IPS DF 6.9 (cell line): Measurements from ENCODE around the gene CHMP3.

Experiments used
- DNase-seq: peaks from one replicate; pipeline ENCODE4 v3.0.0-alpha.2; 2013; ENCODE audit warnings: low read depth, low spot score
- H3K27ac ChIP-seq: one replicate; pipeline ENCODE4 v1.5.1; 2013; ENCODE audit warnings: low read length, control low read depth
- H3K27me3 ChIP-seq: 2 replicates; pipeline ENCODE4 v1.6.1; 2013; ENCODE audit warnings: mild to moderate bottlenecking, low read length; ENCODE audit not compliant: control insufficient read depth, insufficient read depth
- H3K36me3 ChIP-seq: 2 replicates; pipeline ENCODE4 v1.6.1; 2013; ENCODE audit warnings: low read length; ENCODE audit not compliant: control insufficient read depth, insufficient read depth
- H3K4me1 ChIP-seq: 2 replicates; pipeline ENCODE4 v1.6.1; 2013; ENCODE audit warnings: low read length; ENCODE audit not compliant: control insufficient read depth, insufficient read depth
- H3K4me3 ChIP-seq: 2 replicates; pipeline ENCODE4 v1.5.1; 2013; ENCODE audit warnings: mild to moderate bottlenecking, low read length
- H3K9me3 ChIP-seq: 2 replicates; pipeline ENCODE4 v1.6.1; 2013; ENCODE audit warnings: low read length, inconsistent platforms; ENCODE audit not compliant: control insufficient read depth, insufficient read depth
- WGBS: extraction: QIAGEN DNeasy Blood & Tissue Kit; methylation state at CpG from one replicate; pipeline ENCODE4 v1.1.7; 2013; ENCODE audit warnings: mixed read lengths, missing lambda C conversion rate; ENCODE audit not compliant: insufficient read length, insufficient coverage; 5-methylcytosine and 5-hydroxymethylcytosine counted together

CHMP3 gene

DNA sequence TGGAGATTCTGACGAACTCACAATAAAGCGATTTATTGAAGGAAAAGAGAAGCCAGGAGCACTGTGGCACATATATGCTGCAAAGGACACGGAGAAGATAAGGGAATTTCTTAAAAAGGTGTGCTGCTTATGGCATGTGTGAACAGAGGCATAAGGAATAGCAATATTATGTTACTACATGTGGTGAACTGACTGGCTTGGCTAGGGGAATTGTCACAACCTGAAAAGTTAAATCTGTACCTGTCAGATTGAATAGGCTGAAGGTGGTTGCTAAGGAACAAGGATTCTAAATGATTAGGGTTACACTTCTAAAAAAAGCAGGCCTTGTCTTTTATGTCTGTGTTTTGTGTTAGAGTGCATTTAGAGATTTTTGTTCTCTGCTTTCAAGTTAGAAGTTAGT is 73.7 kb downstream of the CHMP3 start:
- Histone ChIP-seq H3K36me3 (peaks cover 10% of the 10 kb centered on the region; the same call in 1 of the 2 replicates), H3K9me3 (no peaks in the 10 kb centered on the region), H3K27ac (no peak overlapping the region), H3K4me3 (no peak overlapping the region), H3K4me1 (no peaks in the 10 kb centered on the region), H3K27me3 (no peaks in the 10 kb centered on the region)
- no CpG with 5 or more reads among the region's 3 CpGs for WGBS
- DNase-seq: no peak

DNA sequence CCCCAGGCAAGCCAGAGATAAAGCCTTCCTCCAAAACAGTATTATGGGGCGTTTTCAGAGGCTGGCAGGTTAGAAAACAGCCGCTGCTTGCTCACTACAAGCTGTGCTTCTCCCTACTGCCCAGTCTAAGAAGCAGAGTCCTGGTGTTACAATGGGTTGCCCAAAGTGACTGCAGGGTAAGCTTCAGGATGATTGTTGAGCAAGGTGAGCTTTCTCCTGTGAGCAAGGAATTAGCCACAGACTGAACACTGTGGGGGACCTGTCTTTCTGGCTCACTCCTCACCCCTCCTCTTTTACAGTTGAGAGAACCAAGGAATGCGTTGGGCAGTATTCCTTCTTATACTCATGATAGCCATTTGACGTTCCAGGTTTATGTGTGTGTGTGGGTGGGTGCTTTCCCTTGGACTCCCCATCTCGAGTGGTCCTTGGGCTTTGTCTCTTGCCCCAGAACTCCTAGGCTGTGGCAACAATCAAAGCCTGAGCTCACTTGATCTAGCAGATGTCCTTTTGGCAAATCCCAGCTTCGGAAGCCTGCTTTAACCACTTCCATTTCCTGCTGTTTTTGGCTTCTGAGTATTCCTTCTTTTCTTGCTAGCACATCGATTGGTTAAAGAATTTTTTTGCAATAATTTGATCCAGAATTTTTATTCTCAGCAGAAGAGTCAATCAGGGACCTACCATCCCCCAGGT is 74.5 kb downstream of the CHMP3 start:
- no CpG with 5 or more reads among the region's 7 CpGs for WGBS
- H3K4me1 ChIP-seq: no peaks in the 10 kb centered on the region
- H3K9me3 ChIP-seq: no peaks in the 10 kb centered on the region
- DNase-seq: no peak
- no peak overlapping the region for H3K4me3 ChIP-seq
- no peaks in the 10 kb centered on the region for H3K27me3 ChIP-seq
- no peak overlapping the region for H3K27ac ChIP-seq
- peaks cover 10% of the 10 kb centered on the region; the same call in 1 of the 2 replicates for H3K36me3 ChIP-seq

DNA sequence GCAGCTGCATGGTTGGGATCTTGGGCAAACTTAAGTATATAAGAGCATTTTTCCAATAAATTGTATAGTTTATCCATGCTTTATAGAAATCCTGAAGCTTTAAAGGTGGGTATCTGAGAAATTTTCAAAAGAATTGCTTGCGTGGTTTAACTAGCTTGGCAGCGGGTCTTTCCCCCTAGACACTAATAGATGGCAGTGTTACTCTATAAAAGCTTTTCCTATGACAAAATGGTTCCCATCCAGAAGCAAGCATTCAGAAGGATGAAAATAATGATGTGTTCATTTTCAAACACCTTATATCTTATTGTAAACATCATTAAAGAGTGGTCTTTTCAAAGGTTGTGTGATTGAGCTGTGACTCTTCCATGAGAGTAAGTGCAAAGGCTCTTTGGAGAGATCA is 76.2 kb downstream of the CHMP3 start:
- no peak overlapping the region for H3K4me3 ChIP-seq
- H3K27ac ChIP-seq: no peak overlapping the region
- no peaks in the 10 kb centered on the region for H3K27me3 ChIP-seq
- no CpG with 5 or more reads among the region's 2 CpGs for WGBS
- H3K36me3 ChIP-seq: peaks cover 14% of the 10 kb centered on the region; the same call in 1 of the 2 replicates
- no peak for DNase-seq
- no peaks in the 10 kb centered on the region for H3K4me1 ChIP-seq
- H3K9me3 ChIP-seq: no peaks in the 10 kb centered on the region

DNA sequence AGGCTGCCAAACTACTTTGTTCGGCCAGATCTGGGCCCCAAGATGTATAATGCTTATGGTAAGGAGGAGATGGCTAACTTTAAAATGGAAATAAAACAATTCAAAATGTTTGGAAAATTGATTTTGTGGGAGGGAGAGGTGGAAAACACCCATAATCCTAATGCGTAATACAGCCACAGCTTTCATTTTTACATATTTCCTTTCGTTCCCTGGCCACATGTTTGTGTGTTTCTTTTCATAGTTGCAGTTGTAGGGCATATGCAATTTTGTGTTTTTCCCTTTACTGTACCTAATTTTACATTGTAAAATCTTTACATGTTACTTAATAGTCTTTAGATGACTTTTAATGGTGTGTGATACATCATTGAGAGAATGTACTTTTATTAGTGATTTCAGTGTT is 77.4 kb downstream of the CHMP3 start:
- DNase-seq: no peak
- Histone ChIP-seq H3K4me3 (no peak overlapping the region), H3K4me1 (no peaks in the 10 kb centered on the region), H3K36me3 (peaks cover 11% of the 10 kb centered on the region; the same call in 1 of the 2 replicates), H3K27ac (no peak overlapping the region), H3K27me3 (no peaks in the 10 kb centered on the region), H3K9me3 (no peaks in the 10 kb centered on the region)
- WGBS: no CpG with 5 or more reads among the region's 3 CpGs

DNA sequence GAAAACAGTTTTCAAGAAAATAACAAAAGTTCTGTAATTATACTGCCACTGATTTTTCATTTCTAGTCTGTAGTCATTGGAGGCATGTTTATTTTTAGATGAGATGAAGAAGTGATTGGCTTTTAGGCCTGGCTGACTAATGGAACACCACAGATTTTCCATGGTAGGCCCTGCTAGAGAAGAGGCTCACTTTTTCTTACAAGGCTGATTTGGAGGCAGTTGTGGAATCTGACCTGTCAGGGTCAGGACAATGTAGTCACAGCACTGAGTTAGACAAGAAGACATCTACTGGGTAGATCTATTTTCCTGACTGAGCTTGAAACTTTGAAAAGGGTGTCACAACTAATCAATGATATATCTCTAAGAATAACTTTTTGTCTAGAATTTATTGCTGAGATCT is 78.1 kb downstream of the CHMP3 start:
- no peak overlapping the region for H3K27ac ChIP-seq
- no peaks in the 10 kb centered on the region for H3K27me3 ChIP-seq
- no peak for DNase-seq
- H3K36me3 ChIP-seq: peaks cover 11% of the 10 kb centered on the region; the same call in 1 of the 2 replicates
- H3K9me3 ChIP-seq: no peaks in the 10 kb centered on the region
- no peak overlapping the region for H3K4me3 ChIP-seq
- no peaks in the 10 kb centered on the region for H3K4me1 ChIP-seq

DNA sequence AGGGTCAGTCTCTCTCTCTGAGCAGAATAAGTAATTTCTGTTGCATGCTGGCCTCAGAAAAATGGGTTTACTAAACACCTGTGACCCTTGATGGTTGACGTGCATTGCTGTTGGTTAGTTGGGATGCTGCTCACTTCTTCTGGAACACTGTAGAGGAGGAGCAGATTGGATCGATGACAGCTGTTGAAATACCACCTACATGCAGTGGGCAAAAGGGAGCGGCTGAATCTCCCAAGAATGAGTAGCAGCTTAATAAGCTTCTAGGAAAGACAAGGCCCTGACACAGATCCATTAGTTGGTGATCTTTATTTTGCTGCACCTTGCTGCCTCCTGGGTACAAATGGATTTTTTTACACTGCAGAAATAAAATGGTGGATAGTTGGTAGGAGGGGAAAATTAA is 78.9 kb downstream of the CHMP3 start:
- no peaks in the 10 kb centered on the region for H3K4me1 ChIP-seq
- DNase-seq: no peak
- H3K27ac ChIP-seq: no peak overlapping the region
- H3K36me3 ChIP-seq: peaks cover 11% of the 10 kb centered on the region; the same call in 1 of the 2 replicates
- no peak overlapping the region for H3K4me3 ChIP-seq
- no peaks in the 10 kb centered on the region for H3K27me3 ChIP-seq
- H3K9me3 ChIP-seq: no peaks in the 10 kb centered on the region
- WGBS: no CpG with 5 or more reads among the region's 3 CpGs

DNA sequence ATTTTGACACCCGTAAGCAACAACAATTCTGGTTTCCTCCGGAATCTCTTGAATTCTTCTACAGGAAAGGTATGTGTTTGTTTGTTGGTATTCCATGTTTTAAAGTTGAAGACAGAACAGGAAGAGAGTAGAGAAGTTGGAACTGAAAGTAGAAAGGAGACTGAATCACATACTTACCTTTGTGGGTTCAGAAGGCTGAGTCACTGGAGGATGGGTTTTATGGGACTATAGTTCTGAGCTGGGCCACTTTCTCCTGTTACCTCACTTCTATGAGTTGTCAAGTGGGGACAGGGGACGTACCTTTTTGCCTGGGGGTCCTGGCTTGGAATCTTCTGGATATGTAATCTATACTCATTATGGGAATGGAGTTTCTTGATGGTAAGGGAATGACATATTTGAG is 81.2 kb downstream of the CHMP3 start:
- DNase-seq: no peak
- no peaks in the 10 kb centered on the region for H3K9me3 ChIP-seq
- H3K36me3 ChIP-seq: peaks cover 11% of the 10 kb centered on the region; the same call in 1 of the 2 replicates
- H3K4me3 ChIP-seq: no peak overlapping the region
- no peak overlapping the region for H3K27ac ChIP-seq
- no peaks in the 10 kb centered on the region for H3K27me3 ChIP-seq
- WGBS: no CpG with 5 or more reads among the region's 3 CpGs
- H3K4me1 ChIP-seq: no peaks in the 10 kb centered on the region

DNA sequence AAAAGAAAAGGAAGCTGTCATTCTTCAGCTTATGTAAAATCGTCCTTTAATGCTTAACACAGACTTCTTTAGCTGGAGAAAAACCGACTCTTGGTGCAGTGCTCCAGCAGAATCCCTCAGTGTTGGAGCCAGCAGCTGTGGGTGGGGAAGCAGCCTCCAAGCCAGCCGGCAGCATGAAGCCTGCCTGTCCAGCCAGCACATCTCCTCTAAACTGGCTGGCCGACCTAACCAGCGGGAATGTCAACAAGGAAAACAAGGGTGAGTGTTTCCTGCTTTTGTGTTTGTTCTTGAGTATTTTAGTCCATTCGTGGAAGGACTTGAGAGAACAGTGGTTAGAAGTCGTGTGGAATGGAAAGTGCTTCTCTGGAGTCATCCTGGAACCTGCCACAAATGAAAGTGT is 83.1 kb downstream of the CHMP3 start:
- no peaks in the 10 kb centered on the region for H3K9me3 ChIP-seq
- no peaks in the 10 kb centered on the region for H3K27me3 ChIP-seq
- peaks cover 6% of the 10 kb centered on the region; the same call in 1 of the 2 replicates for H3K36me3 ChIP-seq
- no CpG with 5 or more reads among the region's 7 CpGs for WGBS
- no peak for DNase-seq
- H3K27ac ChIP-seq: no peak overlapping the region
- H3K4me3 ChIP-seq: no peak overlapping the region
- H3K4me1 ChIP-seq: no peaks in the 10 kb centered on the region

DNA sequence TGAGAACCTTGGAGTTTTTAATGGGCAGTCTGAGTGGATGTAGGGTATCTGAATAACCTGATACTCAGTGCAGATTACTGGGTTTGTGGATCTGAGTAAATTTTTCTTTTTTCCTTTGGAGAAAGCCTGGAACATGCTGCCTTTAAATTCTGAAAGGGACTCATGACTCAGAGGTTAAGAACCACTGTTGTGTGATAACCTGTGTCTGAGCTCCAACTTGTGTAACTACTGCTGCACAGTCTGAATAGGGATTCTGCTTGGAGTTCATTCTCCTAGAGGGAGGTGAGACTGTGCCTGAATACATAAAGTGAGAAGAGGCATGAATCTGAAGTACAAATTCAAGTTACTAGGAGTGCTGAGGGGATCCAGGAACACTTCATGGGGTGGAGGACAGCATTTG is 85.9 kb downstream of the CHMP3 start:
- Histone ChIP-seq H3K27me3 (no peaks in the 10 kb centered on the region), H3K4me1 (no peaks in the 10 kb centered on the region), H3K9me3 (no peaks in the 10 kb centered on the region), H3K36me3 (peaks cover 2% of the 10 kb centered on the region; the same call in 1 of the 2 replicates), H3K27ac (no peak overlapping the region), H3K4me3 (no peak overlapping the region)
- DNase-seq: no peak

DNA sequence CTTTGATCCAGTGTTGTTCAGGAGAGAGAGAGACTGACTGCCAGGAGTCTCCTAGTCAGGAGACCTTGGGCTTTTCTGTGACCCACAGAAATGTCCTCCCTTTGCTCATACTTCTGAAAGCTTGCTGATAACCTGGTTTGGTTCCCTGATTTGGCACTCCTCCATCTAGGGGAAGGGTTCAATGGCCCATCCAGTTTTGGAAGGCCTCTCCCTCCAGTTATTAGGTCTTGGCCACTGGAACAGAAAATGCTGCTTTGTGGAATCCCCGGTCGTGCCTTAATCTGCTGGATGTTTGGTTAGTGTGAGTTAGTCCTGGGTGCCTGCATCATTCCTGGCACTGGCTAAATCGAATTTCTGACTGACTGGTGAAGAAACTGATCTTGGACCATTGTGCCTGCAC is 86.3 kb downstream of the CHMP3 start:
- Histone ChIP-seq H3K9me3 (no peaks in the 10 kb centered on the region), H3K4me3 (no peak overlapping the region), H3K27me3 (no peaks in the 10 kb centered on the region), H3K36me3 (peaks cover 2% of the 10 kb centered on the region; the same call in 1 of the 2 replicates), H3K27ac (no peak overlapping the region), H3K4me1 (no peaks in the 10 kb centered on the region)
- no peak for DNase-seq
- WGBS: no CpG with 5 or more reads among the region's 3 CpGs

DNA sequence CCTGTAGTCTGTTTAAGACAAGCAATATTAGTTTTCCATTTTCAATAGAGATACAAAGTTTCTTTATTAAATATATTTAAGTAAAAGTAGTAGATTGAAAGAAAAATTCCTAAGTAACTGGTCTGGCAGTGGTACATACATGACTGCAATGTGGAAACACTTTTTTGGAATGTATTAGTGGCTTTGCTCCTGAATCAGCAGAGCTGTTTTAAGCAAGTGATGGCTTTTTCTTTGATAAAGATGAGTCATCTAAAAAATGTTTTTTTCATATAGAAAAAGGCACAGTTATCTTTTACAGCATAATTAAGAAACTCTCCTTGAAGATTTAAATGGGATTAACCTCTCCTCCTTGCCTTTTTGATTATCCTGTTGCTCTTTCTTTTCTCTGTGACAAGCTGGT is 87.2 kb downstream of the CHMP3 start:
- no peak for DNase-seq
- H3K4me3 ChIP-seq: no peak overlapping the region
- peaks cover 2% of the 10 kb centered on the region; the same call in 1 of the 2 replicates for H3K36me3 ChIP-seq
- no peaks in the 10 kb centered on the region for H3K4me1 ChIP-seq
- no peaks in the 10 kb centered on the region for H3K9me3 ChIP-seq
- no peaks in the 10 kb centered on the region for H3K27me3 ChIP-seq
- H3K27ac ChIP-seq: no peak overlapping the region
